MM.1S (cell line): Measurements from ENCODE around the gene FDX1.
"Not testable (repeated sequence)": the region's sequence is repeated elsewhere in the genome, so short reads cannot be mapped to it uniquely, and the experiment has no call there.

Experiments used
- DNase-seq: peaks from one replicate; pipeline ENCODE4 v3.0.0-alpha.2; 2015
- H2AFZ ChIP-seq: fragments of 300-600 bp; sonication (generic); 2 replicates; pipeline ENCODE4 v1.6.0; 2016; ENCODE audit warnings: antibody characterized with exemption, low read length
- H3F3A ChIP-seq: fragments of 300-600 bp; sonication (generic); 2 replicates; pipeline ENCODE4 v1.6.1; 2016; ENCODE audit warnings: mild to moderate bottlenecking, antibody characterized with exemption, low read length, moderate library complexity, mixed read lengths; ENCODE audit not compliant: insufficient read depth
- H3K27ac ChIP-seq: fragments of 300-600 bp; sonication (generic); 2 replicates; pipeline ENCODE4 v1.5.1; 2016; ENCODE audit warnings: mild to moderate bottlenecking, low read length
- H3K27me3 ChIP-seq: fragments of 300-600 bp; sonication (generic); replicated peaks from 2 replicates; pipeline ENCODE4 v1.6.0; 2016; ENCODE audit warnings: low read length; ENCODE audit not compliant: insufficient read depth
- H3K36me3 ChIP-seq: fragments of 300-600 bp; sonication (generic); replicated peaks from 2 replicates; pipeline ENCODE4 v1.6.1; 2016; ENCODE audit warnings: mild to moderate bottlenecking, low read length, mixed read lengths; ENCODE audit not compliant: insufficient read depth
- H3K4me1 ChIP-seq: fragments of 300-600 bp; sonication (generic); 2 replicates; pipeline ENCODE4 v1.6.1; 2016; ENCODE audit warnings: low read length, mixed read lengths
- H3K4me2 ChIP-seq: fragments of 300-600 bp; sonication (generic); 2 replicates; pipeline ENCODE4 v1.6.0; 2016; ENCODE audit warnings: low read depth, low read length
- H3K4me3 ChIP-seq: fragments of 300-600 bp; sonication (generic); 2 replicates; pipeline ENCODE4 v1.5.1; 2016; ENCODE audit warnings: low read length, mixed read lengths
- H3K79me2 ChIP-seq: fragments of 300-600 bp; sonication (generic); 2 replicates; pipeline ENCODE4 v1.6.1; 2016; ENCODE audit warnings: mixed run types, low read length, mixed read lengths
- H3K9ac ChIP-seq: fragments of 300-600 bp; sonication (generic); 2 replicates; pipeline ENCODE4 v1.6.1; 2016; ENCODE audit warnings: low read length, mixed read lengths
- H3K9me2 ChIP-seq: fragments of 300-600 bp; sonication (generic); replicated peaks from 2 replicates; pipeline ENCODE4 v1.6.1; 2016; ENCODE audit warnings: mild to moderate bottlenecking, low read length, mixed read lengths; ENCODE audit not compliant: insufficient read depth
- H3K9me3 ChIP-seq: fragments of 300-600 bp; sonication (generic); replicated peaks from 2 replicates; pipeline ENCODE4 v1.6.1; 2016; ENCODE audit warnings: mild to moderate bottlenecking, low read length, mixed read lengths; ENCODE audit not compliant: insufficient read depth
- H4K20me1 ChIP-seq: fragments of 300-600 bp; sonication (generic); 2 replicates; pipeline ENCODE4 v1.6.1; 2016; ENCODE audit warnings: mild to moderate bottlenecking, low read length, moderate library complexity, mixed read lengths; ENCODE audit not compliant: insufficient read depth
- CTCF ChIP-seq: fragments of 300-600 bp; sonication (generic); IDR thresholded peaks from 2 replicates; pipeline ENCODE4 v1.5.1; 2016; ENCODE audit warnings: antibody characterized with exemption, low read length, mixed read lengths
- EZH2 ChIP-seq: fragments of 300-600 bp; sonication (generic); optimal IDR thresholded peaks from 2 replicates; pipeline ENCODE3; 2017; ENCODE audit warnings: low read depth, mild to moderate bottlenecking, antibody characterized with exemption, low read length, mixed read lengths
- EZH2phosphoT487 ChIP-seq: fragments of 300-600 bp; sonication (generic); IDR thresholded peaks from 2 replicates; pipeline ENCODE4 v1.6.1; 2018; ENCODE audit warnings: antibody characterized with exemption, low read length

FDX1 gene

DNA sequence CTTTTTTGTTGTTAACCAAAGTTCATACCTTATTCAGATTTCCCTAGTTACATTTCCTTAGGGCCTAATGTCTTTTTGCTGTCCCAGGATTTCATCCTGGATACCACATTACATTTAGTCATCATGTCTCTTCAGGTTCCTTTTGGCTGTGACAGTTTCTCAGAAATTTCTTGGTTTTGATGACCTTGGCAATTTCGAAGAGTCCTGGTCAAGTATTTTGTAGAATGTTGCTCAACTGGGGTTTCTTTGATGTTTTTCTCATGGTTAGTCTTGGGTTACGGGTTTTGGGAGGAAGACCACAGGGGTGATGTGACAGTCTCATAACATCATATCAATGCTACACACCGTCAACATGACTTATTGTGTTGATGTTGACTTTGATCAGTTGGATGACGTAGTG is 39.8 kb upstream of the FDX1 start:
- Histone ChIP-seq H3K27ac (no peak overlapping the region), H3K79me2 (no peaks in the 10 kb centered on the region), H3K4me2 (no peak overlapping the region), H3K4me3 (no peak overlapping the region), H3K4me1 (no peaks in the 10 kb centered on the region), H3K9ac (no peak overlapping the region), H3K9me2 (no peaks in the 10 kb centered on the region), H2AFZ (no peak overlapping the region), H3F3A (no peaks in the 10 kb centered on the region), H4K20me1 (no peaks in the 10 kb centered on the region), H3K27me3 (no peaks in the 10 kb centered on the region), H3K9me3 (no peaks in the 10 kb centered on the region), H3K36me3 (no peaks in the 10 kb centered on the region)
- TF ChIP-seq CTCF = no peak
- no peak for TF ChIP-seq EZH2
- no peak for TF ChIP-seq EZH2phosphoT487
- no peak for DNase-seq

GRCh38 chr11:110392056-110392455 is 37.7 kb upstream of the FDX1 start:
- no peaks in the 10 kb centered on the region for H3F3A ChIP-seq
- H2AFZ ChIP-seq = no peak overlapping the region
- H3K36me3 ChIP-seq = no peaks in the 10 kb centered on the region
- no peak overlapping the region for H3K4me2 ChIP-seq
- H3K9me3 ChIP-seq = no peaks in the 10 kb centered on the region
- DNase-seq = no peak
- H3K79me2 ChIP-seq = no peaks in the 10 kb centered on the region
- no peak overlapping the region for H3K27ac ChIP-seq
- TF ChIP-seq EZH2phosphoT487 = no peak
- no peak overlapping the region for H3K9ac ChIP-seq
- no peak overlapping the region for H3K4me3 ChIP-seq
- no peaks in the 10 kb centered on the region for H3K4me1 ChIP-seq
- H3K27me3 ChIP-seq = no peaks in the 10 kb centered on the region
- no peaks in the 10 kb centered on the region for H4K20me1 ChIP-seq
- H3K9me2 ChIP-seq = no peaks in the 10 kb centered on the region

GRCh38 chr11:110397668-110398286 is 32.0 kb upstream of the FDX1 start:
- not testable (repeated sequence) for H3K4me2 ChIP-seq, H3K27me3 ChIP-seq, H3K36me3 ChIP-seq, H3K27ac ChIP-seq, H4K20me1 ChIP-seq, H3K79me2 ChIP-seq, H3K9me2 ChIP-seq, H3F3A ChIP-seq, H3K4me1 ChIP-seq, H3K9me3 ChIP-seq, H3K4me3 ChIP-seq, H2AFZ ChIP-seq, H3K9ac ChIP-seq, DNase-seq

DNA sequence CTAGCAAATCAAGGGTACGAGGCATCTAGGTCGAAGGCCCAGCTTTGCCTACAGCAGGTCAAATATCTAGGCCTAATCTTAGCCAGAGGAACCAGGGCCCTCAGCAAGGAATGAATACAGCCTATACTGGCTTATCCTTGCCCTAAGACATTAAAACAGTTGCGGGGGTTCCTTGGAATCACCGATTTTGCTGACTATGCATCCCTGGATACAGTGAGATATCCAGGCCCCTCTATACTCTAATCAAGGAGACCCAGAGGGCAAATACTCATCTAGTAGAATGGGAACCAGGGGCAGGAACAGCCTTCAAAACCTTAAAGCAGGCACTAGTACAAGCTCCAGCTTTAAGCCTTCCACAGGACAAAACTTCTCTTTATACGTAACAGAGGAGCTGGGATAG is 26.2 kb upstream of the FDX1 start:
- H3K4me1 ChIP-seq, H3K27ac ChIP-seq, H3K9me3 ChIP-seq, H3K4me3 ChIP-seq, H2AFZ ChIP-seq, H3K9ac ChIP-seq, DNase-seq, H3K36me3 ChIP-seq, H3F3A ChIP-seq, H3K27me3 ChIP-seq, H3K4me2 ChIP-seq, H4K20me1 ChIP-seq, H3K9me2 ChIP-seq, H3K79me2 ChIP-seq: not testable (repeated sequence)

DNA sequence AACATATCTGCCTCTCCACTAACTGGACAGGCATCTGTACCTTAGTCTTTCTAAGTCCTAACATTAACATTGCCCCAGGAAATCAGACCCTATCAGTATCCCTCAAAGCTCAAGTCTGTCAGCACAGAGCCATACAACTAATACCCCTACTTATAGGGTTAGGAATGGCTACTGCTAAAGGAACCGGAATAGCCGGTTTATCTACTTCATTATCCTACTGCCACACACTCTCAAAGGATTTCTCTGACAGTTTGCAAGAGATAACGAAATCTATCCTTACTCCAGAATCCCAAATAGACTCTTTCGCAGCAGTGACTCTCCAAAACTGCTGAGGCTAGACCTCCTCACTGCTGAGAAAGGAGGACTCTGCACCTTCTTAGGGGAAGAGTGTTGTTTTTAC is 24.1 kb upstream of the FDX1 start:
- not testable (repeated sequence) for H2AFZ ChIP-seq, H3K9me2 ChIP-seq, H4K20me1 ChIP-seq, H3K27me3 ChIP-seq, H3K36me3 ChIP-seq, H3K9me3 ChIP-seq, H3K4me2 ChIP-seq, H3K79me2 ChIP-seq, H3K27ac ChIP-seq, H3K4me3 ChIP-seq, H3F3A ChIP-seq, H3K9ac ChIP-seq, DNase-seq, H3K4me1 ChIP-seq
